GM12875 (cell line): ENCODE measurements around the gene FZR1.
"Not testable (repeated sequence)": the region's sequence is repeated elsewhere in the genome, so short reads cannot be mapped to it uniquely, and the experiment has no call there.

ENCODE experiments used
- H3K4me3 ChIP-seq: one replicate; pipeline ENCODE4 v1.5.1; 2011; ENCODE audit warnings: low read depth, low read length, control low read depth
- CTCF ChIP-seq: IDR thresholded peaks from 2 replicates; pipeline ENCODE4 v1.5.1; 2011; ENCODE audit warnings: low read depth, mild to moderate bottlenecking, control low read depth, inconsistent platforms, low read length, moderate library complexity, borderline replicate concordance; ENCODE audit not compliant: insufficient read depth

Gene FZR1

DNA sequence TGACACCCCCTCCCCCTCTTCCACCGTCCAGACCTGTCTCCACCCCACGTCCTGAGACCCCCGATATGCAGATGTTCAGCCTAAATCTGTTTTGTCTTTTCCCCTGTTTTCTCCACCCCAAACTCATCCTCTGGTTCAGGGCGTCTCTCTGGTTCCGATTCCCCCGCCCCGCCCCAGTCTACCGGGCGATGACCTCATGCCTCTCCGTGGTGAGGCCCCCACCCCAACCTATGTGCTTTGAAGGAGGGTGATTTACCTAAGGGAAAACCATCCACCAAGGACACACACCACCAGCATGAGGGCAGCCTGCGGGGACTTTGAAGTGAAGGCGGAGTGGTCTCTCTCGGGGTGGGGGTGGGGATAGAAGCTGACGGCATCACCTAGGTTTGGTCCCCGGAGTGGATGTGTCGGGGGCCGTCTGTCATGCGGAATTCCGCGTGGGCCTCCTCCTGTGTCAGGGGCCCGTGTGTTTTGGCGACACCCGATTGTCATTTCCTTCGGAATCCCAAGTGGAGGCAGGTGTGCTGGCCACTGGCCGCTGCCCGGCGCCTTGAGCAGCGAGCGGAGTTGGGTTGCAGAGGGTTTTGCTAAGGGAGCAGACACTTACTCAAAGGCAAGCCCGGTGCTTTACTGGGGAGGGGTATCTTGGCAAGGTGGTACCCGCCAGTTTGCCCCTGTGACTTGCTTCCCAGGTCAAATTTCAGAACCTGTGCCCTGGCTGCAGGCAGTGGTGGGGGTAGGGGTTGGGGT is 1.4 kb downstream of the FZR1 start:
- TF ChIP-seq CTCF, result no peak
- peak overlapping the region; percentile 85 for H3K4me3 ChIP-seq

- not testable (repeated sequence) for H3K4me3 ChIP-seq
Observed at GRCh38 chr19:3508121-3508661, 2.1 kb downstream of the FZR1 start.

DNA sequence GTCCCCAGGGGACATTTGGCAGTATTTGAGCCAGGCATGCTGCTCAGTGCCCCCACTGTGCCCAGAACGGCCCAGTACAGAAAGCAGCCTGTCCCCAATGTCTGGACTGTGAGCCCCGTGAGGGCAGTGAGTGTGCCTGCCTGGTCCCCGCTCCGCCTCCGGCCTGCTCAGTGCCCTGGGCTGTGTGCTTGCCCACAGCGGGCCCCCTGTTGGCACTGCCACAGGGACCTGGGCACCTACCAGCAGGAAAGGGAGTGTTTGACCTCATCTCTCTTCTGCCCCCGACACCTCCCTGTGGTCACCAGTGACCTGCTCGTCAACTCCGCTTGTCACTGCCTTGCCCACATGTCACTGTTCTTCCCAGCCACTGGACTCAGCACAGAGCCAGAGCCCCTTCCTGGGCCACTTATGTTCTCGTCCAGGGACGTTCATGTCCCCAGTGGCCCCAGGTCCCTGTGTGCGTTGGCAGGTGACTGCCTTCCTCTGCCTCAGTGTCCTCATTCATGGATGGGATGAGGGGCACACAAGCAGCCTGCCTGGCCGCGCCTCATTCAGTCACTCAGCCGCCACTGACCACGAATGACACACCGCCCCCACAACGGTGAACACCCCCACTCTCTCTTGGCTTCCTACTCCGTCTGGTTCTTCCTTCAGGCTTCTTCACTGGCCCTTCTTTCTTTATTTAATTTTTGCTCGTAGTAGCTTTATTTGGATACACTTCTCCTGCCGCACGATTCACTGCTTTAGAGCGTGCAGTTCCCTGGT is 2.8 kb downstream of the FZR1 start:
- no peak overlapping the region for H3K4me3 ChIP-seq
- TF ChIP-seq CTCF, result no peak

DNA sequence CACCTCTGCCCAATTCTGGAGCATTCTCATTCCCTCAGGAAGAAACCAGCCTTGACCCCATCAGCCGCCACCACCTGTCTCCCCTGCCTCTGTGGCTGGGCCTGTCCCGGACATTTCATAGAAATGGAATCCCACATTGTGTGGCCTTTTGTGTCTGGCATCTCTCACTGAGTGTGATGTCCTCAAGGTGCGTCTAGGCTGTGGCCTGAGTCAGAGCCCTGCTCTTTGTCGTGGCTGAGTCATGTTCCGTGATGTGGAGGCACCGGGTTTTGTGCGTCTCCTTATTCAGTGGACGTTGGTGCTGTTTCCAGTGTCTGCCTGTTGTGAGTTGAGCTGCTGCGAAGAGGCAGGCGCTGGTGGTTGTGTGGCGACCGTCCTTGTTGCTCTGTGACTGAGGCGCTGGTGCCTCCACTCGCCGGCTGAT is 3.5 kb downstream of the FZR1 start:
- TF ChIP-seq CTCF, result no peak
- H3K4me3 ChIP-seq, result no peak overlapping the region

- no peak for TF ChIP-seq CTCF
Observed at GRCh38 chr19:3510727-3511126, 4.6 kb downstream of the FZR1 start.

GRCh38 chr19:3511506-3512251 is 5.6 kb downstream of the FZR1 start:
- H3K4me3 ChIP-seq, result no peak overlapping the region
- no peak for TF ChIP-seq CTCF

More at GRCh38 chr19:3510727-3511126, 4.6 kb downstream of the FZR1 start:
- H3K4me3 ChIP-seq, result no peak overlapping the region

DNA sequence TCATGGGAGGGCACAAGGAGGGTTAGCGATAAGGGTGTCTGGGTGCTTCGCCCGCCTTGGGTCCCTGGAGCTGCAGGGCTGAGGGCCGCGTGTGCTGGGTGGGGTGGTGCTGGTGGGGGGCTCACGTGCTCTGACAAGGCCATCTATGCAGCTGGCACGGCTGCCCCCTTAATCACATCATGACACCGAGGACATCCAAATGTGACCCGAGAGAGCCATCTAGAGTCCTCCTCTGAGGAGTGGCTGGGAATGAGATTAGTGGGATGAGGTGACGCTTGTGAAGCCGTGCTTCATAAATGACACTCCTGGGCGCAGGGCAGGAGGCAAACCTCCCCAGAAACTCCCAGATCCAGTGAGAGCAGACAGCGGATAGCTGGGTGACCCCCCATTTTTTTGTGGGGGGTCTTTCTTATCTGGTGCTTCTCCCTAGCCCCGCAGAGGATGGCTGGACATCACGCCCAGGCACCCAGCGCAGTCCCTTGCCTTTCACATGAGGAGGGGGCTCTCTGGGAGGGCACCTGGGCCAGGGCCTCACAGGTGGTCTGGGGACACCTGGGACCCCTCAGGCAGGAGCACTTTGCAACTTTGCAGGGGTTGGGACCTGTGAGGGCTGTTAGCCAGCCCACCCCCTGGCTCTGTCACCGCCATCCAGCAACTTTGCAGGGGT is 6.6 kb downstream of the FZR1 start:
- H3K4me3 ChIP-seq, result no peak overlapping the region
- no peak for TF ChIP-seq CTCF
